ENCODE data around the gene TNPO2. TPM values are rescaled to one million over a fixed set of nuclear protein-coding genes. Genes with fewer than 3 reads are reported as not detected.

Gene TNPO2
- 10 to 100 TPM; 42.8 to 71.9 (median 62.8) TPM for total RNA-seq

DNA sequence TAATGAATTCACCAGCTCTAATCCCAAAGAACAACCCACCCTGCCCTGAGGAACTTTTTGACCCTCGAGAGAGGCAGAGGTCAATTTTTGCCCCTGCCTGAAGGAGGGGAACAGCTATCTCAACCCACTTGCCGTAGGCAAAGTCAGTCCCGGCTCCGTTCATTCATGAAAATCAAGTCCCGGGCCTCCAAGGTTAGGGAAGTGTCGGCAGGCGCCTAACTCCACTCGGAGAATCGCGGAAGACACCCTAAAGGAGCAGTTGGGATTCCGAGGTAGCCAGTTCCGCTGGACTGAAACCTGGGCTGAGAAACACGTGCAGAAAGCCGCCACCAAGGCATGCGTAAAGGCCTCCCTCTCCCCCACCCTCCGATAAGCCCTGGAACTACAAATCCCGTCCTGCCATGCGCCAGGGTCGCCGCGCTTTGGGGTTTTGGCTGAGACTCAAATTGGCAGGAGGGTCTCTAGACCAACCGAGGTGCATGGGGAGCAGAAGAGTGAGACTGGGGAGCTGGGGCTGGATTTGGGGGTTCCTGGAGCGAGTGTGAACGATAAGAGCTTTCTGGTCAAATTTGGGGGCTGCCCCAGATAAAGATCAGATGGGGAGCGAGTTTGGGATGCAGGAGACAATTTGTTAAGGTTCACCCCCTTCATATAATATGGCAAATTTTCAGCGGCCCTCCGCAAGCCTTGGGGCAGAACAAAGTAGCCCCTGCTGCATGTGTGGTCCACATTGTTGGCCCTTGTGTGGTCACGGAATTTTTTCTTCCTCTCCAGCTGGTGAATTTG is at the start of gene TNPO2:
TNPO2 (minus strand) TSS at position 292 of the 786 bp plus-strand sequence. CDS start 2,955 bp downstream, outside the sequence.
- intact Hi-C loops (cut with DNase I): loop anchor here (5.0 kb wide), 1 partner anchor 52 kb away; no protein-coding TSS in a partner anchor
- H3K9me3 ChIP-seq: no peaks in the 10 kb centered on the region
- H3K4me3 ChIP-seq: peak within 1 kb of the TSS; percentile 88 to 98 (median 91)
- no peaks in the 10 kb centered on the region for H3K27me3 ChIP-seq
- DNase-seq (ENCODE audit: extremely low spot score): no peak
- peaks cover 7 to 21% (median 16%) of the 10 kb centered on the region in 4 donors for H3K36me3 ChIP-seq
- no peak for TF ChIP-seq EP300 (IDR thresholded peaks at IDR 0.05)
- peak; percentile 8 to 51 for TF ChIP-seq POLR2AphosphoS5 (IDR thresholded peaks at IDR 0.05)
- no peak for TF ChIP-seq POLR2A (IDR thresholded peaks at IDR 0.05; ENCODE audit: low read depth)
- TF ChIP-seq, protein P1, sequence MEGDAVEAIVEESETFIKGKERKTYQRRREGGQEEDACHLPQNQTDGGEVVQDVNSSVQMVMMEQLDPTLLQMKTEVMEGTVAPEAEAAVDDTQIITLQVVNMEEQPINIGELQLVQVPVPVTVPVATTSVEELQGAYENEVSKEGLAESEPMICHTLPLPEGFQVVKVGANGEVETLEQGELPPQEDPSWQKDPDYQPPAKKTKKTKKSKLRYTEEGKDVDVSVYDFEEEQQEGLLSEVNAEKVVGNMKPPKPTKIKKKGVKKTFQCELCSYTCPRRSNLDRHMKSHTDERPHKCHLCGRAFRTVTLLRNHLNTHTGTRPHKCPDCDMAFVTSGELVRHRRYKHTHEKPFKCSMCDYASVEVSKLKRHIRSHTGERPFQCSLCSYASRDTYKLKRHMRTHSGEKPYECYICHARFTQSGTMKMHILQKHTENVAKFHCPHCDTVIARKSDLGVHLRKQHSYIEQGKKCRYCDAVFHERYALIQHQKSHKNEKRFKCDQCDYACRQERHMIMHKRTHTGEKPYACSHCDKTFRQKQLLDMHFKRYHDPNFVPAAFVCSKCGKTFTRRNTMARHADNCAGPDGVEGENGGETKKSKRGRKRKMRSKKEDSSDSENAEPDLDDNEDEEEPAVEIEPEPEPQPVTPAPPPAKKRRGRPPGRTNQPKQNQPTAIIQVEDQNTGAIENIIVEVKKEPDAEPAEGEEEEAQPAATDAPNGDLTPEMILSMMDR (IDR thresholded peaks at IDR 0.05): no peak
- WGBS: 3% methylated on average over 26 of the region's 28 CpGs
- H3K4me1 ChIP-seq: peaks cover 46 to 49% (median 48%) of the 10 kb centered on the region in 4 donors
- peak within 1 kb of the TSS; percentile 97 to 99 (median 98) for H3K27ac ChIP-seq (replicated peaks in 1 of 4)

DNA sequence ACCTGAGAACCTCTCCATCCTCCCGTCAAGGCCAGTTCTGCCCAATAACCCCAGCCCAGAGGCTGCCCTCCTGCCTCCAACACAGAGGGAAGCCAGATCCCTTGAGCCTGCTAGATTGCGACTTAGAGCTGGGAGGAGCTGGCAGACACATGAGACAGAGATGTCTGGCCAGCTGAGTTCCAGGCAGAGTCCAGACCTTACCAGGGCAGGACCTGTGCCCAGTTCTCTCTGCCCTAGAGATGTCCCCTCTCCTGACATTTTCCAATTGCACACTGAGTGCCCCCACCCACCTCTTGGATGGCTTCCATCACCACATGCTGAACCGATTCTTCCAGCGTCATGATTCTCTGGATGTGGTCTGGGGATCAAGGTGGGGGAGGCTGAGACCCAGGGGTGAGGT is 48.6 kb upstream of the TNPO2 start:
- H3K27me3 ChIP-seq: no peaks in the 10 kb centered on the region
- H3K4me3 ChIP-seq: no peak overlapping the region
- H3K4me1 ChIP-seq: peaks cover 16 to 26% (median 20%) of the 10 kb centered on the region in 4 donors
- intact Hi-C loops (cut with DNase I): no loop called here
- H3K36me3 ChIP-seq: peaks cover 0 to 32% (median 16%) of the 10 kb centered on the region in 4 donors
- WGBS: 81% methylated on average over 4 of the region's 4 CpGs
- H3K27ac ChIP-seq (replicated peaks in 1 of 4): no peak overlapping the region
- DNase-seq (ENCODE audit: extremely low spot score): no peak
- H3K9me3 ChIP-seq: no peaks in the 10 kb centered on the region
- no peak for TF ChIP-seq POLR2AphosphoS5 (IDR thresholded peaks at IDR 0.05)
- TF ChIP-seq POLR2A (IDR thresholded peaks at IDR 0.05; ENCODE audit: low read depth): no peak
- TF ChIP-seq EP300 (IDR thresholded peaks at IDR 0.05): no peak
- TF ChIP-seq, protein P1 (IDR thresholded peaks at IDR 0.05): no peak

DNA sequence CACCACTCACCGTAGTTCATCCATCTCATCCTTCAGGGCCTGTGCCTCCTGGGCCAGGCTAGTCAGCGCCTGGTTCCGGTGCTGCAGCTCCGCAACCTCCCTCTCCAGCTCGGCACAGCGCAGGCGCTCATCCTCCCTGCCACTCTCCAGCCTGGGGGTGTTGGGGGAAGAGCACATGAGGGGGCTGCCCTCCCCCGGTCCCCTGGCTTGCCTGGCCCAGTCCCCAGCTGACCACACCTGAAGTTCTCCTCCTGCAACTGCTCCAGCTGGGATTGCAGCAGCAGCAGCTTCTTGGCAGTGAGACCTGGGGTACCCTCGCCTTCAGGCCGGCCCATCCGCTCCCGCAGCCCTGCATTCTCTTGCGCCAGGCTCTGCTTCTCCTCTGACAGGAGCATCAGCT is 47.2 kb upstream of the TNPO2 start:
- TF ChIP-seq, protein P1 (IDR thresholded peaks at IDR 0.05): no peak
- TF ChIP-seq EP300 (IDR thresholded peaks at IDR 0.05): no peak
- TF ChIP-seq POLR2A (IDR thresholded peaks at IDR 0.05; ENCODE audit: low read depth): no peak
- TF ChIP-seq POLR2AphosphoS5 (IDR thresholded peaks at IDR 0.05): no peak
- no peaks in the 10 kb centered on the region for H3K27me3 ChIP-seq
- peaks cover 9 to 24% (median 12%) of the 10 kb centered on the region in 4 donors for H3K4me1 ChIP-seq
- 96% methylated on average over 13 of the region's 13 CpGs for WGBS
- H3K36me3 ChIP-seq: peaks cover 0 to 35% (median 19%) of the 10 kb centered on the region in 4 donors
- intact Hi-C loops (cut with DNase I): no loop called here
- H3K9me3 ChIP-seq: no peaks in the 10 kb centered on the region
- H3K27ac ChIP-seq (replicated peaks in 1 of 4): no peak overlapping the region
- no peak for DNase-seq (ENCODE audit: extremely low spot score)
- no peak overlapping the region for H3K4me3 ChIP-seq

DNA sequence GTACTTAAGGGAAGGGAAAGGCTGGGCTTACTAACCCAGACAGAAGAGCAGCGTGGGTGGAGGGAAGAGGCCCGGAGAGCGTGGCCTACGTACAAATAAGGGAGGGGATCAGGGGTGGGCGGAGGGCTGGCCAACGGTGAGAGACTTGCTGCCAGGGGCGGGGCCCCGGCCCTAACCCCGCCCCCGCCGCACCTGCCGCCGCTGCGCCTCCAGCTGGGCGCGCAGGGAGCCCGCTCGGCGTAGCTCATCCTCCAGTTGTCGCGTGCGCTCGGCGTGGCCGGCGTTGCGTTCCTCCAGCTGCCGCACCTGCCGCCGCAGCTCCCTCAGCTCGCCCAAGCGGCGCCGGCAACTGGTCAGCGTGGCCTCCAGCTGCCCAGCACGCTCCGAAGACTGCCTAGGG is 46.0 kb upstream of the TNPO2 start:
- Histone ChIP-seq H3K4me3 (no peak overlapping the region), H3K9me3 (no peaks in the 10 kb centered on the region), H3K36me3 (peaks cover 0 to 46% (median 26%) of the 10 kb centered on the region in 4 donors), H3K4me1 (peaks cover 7 to 25% (median 9%) of the 10 kb centered on the region in 4 donors), H3K27me3 (no peaks in the 10 kb centered on the region), H3K27ac (replicated peaks in 1 of 4) (no peak overlapping the region)
- DNase-seq (ENCODE audit: extremely low spot score): no peak
- WGBS: 34% methylated on average over 11 of the region's 37 CpGs
- intact Hi-C loops (cut with DNase I): no loop called here
- TF ChIP-seq, protein P1 (IDR thresholded peaks at IDR 0.05): no peak
- no peak for TF ChIP-seq POLR2AphosphoS5 (IDR thresholded peaks at IDR 0.05)
- TF ChIP-seq EP300 (IDR thresholded peaks at IDR 0.05): no peak
- no peak for TF ChIP-seq POLR2A (IDR thresholded peaks at IDR 0.05; ENCODE audit: low read depth)

Measured in esophagus muscularis mucosa (tissue), 4 donors.